ENCODE measurements around the gene PLEKHM3. TPM values are rescaled to one million over a fixed set of nuclear protein-coding genes. Genes with fewer than 3 reads are reported as not detected.

PLEKHM3 gene
- total and polyA plus RNA-seq, 2 donors (not counting 3 experiments of a cell fraction or from before 2014, with no cell fraction given): 3.1 to 9.1 TPM

DNA sequence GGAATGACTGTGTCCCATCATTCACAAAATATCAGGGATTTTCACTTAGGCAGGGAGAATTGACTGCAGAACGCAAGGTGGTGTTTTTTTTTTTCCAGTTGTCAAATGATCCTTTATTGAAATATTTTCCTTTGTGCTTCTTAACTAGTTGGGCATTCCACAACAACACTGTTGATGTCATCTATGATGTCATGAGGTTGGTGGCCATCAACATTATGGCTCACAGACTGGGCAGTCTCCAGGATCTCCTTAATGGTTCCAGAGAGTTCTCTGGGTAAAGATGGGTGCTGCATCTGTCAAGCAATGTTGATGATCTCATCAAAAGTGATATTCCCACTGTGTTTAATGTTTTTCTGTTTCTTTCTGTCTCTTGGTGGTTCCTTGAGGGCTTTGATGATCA is 31.8 kb upstream of the PLEKHM3 start:
- Histone ChIP-seq H3K9me1 (replicated peaks; ENCODE audit: control insufficient read depth, extremely low read depth, insufficient read depth, low read length) (no peaks in the 10 kb centered on the region), H3K4me2 (ENCODE audit: insufficient read depth, low read length) (no peak overlapping the region), H4K20me1 (replicated peaks; ENCODE audit: control insufficient read depth, extremely low read depth, insufficient read depth, low read length) (no peaks in the 10 kb centered on the region), H3K9ac (replicated peaks; ENCODE audit: extremely low read depth, insufficient read depth, low read length) (no peak overlapping the region), H3K36me3 (ENCODE audit: control insufficient read depth in 2 of 2, extremely low read depth in 1 of 2, insufficient read depth in 2 of 2, low read length in 2 of 2) (no peaks in the 10 kb centered on the region), H2AFZ (ENCODE audit: low read depth, low read length) (no peak overlapping the region), H3K27ac (ENCODE audit: insufficient read depth, low read depth, low read length) (no peak overlapping the region), H3K9me3 (replicated peaks; ENCODE audit: control insufficient read depth, insufficient read depth, low read length) (no peaks in the 10 kb centered on the region), H3K27me3 (ENCODE audit: control insufficient read depth in 2 of 2, insufficient read depth in 2 of 2, low read length in 2 of 2) (peaks cover 0 to 4% of the 10 kb centered on the region in 2 experiments), H3K79me2 (ENCODE audit: control insufficient read depth, insufficient read depth, low read length) (no peaks in the 10 kb centered on the region), H3K4me1 (ENCODE audit: control insufficient read depth, extremely low read depth, insufficient read depth, low read length) (no peaks in the 10 kb centered on the region), H3K4me3 (replicated peaks in 1 of 3; ENCODE audit: insufficient read depth in 1 of 3, low read depth in 1 of 3, low read length in 3 of 3) (no peak overlapping the region)
- intact Hi-C loops (cut with micrococcal nuclease): no loop called here
- FAIRE-seq (no peak), DNase-seq (ENCODE audit: low read depth, low spot score) (no peak)
- dilution Hi-C loops (cut with MboI; ENCODE audit: extremely low pct_ligation_motif_present, low sequenced_read_pairs): no loop called here
- ChIA-PET CTCF (no interaction called here), POLR2A (no interaction called here)
- TF ChIP-seq, protein P1, sequence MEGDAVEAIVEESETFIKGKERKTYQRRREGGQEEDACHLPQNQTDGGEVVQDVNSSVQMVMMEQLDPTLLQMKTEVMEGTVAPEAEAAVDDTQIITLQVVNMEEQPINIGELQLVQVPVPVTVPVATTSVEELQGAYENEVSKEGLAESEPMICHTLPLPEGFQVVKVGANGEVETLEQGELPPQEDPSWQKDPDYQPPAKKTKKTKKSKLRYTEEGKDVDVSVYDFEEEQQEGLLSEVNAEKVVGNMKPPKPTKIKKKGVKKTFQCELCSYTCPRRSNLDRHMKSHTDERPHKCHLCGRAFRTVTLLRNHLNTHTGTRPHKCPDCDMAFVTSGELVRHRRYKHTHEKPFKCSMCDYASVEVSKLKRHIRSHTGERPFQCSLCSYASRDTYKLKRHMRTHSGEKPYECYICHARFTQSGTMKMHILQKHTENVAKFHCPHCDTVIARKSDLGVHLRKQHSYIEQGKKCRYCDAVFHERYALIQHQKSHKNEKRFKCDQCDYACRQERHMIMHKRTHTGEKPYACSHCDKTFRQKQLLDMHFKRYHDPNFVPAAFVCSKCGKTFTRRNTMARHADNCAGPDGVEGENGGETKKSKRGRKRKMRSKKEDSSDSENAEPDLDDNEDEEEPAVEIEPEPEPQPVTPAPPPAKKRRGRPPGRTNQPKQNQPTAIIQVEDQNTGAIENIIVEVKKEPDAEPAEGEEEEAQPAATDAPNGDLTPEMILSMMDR (IDR thresholded peaks at IDR 0.05; ENCODE audit: extremely low read depth in 1 of 2, insufficient read depth in 1 of 2, low read depth in 1 of 2, low read length in 2 of 2): no peak
- TF ChIP-seq FOS (IDR thresholded peaks at IDR 0.05; ENCODE audit: borderline replicate concordance, insufficient read depth, low read length) (no peak), POLR2AphosphoS5 (IDR thresholded peaks at IDR 0.05; ENCODE audit: insufficient read depth, low read depth, low read length) (no peak), EZH2 (IDR thresholded peaks at IDR 0.05; ENCODE audit: borderline replicate concordance, low read depth, low read length, severe bottlenecking) (no peak), GATA2 (IDR thresholded peaks at IDR 0.05; ENCODE audit: insufficient read depth, insufficient read length, low read depth, low read length) (no peak)
- BruUV-seq (replicated peaks): no TSS peak

DNA sequence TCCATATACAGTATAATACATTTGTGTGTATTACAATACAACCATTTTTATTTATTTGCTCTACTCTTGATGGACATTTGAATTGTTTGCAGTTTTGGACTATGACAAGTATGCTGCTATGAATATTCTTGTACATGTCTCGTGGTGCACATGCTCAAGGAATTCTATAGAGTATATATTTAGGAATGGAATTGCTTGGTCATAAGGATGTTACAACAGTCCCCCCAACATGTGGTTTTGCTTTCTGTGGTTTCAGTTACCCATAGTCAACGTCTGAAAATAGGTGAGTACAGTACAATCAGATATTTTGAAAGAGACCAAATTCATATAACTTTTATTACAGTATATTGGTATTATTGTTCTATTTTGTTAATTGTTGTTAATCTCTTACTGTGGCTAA is 24.1 kb upstream of the PLEKHM3 start:
- no peak overlapping the region for H3K4me3 ChIP-seq (replicated peaks in 1 of 3; ENCODE audit: insufficient read depth in 1 of 3, low read depth in 1 of 3, low read length in 3 of 3)
- dilution Hi-C loops (cut with MboI; ENCODE audit: extremely low pct_ligation_motif_present, low sequenced_read_pairs) (no loop called here), intact Hi-C loops (cut with micrococcal nuclease) (no loop called here)
- CTCF ChIA-PET: interaction anchor here (1.3 kb wide), 1 partner anchor 9 kb away, joined by 3 read pairs; no protein-coding TSS in a partner anchor
- TF ChIP-seq, protein P2, sequence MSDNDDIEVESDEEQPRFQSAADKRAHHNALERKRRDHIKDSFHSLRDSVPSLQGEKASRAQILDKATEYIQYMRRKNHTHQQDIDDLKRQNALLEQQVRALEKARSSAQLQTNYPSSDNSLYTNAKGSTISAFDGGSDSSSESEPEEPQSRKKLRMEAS (IDR thresholded peaks at IDR 0.05; ENCODE audit: insufficient read depth, insufficient read length): no peak
- TF ChIP-seq EZH2 (IDR thresholded peaks at IDR 0.05; ENCODE audit: borderline replicate concordance, low read depth, low read length, severe bottlenecking): no peak
- no peak for TF ChIP-seq JUN (IDR thresholded peaks at IDR 0.05; ENCODE audit: borderline replicate concordance, insufficient read depth, insufficient read length, low read depth)
- TF ChIP-seq GATA2 (IDR thresholded peaks at IDR 0.05; ENCODE audit: insufficient read depth, insufficient read length, low read depth, low read length): no peak
- TF ChIP-seq POLR2A (IDR thresholded peaks at IDR 0.05; ENCODE audit: low read depth, low read length): no peak
- no peak for TF ChIP-seq FOS (IDR thresholded peaks at IDR 0.05; ENCODE audit: borderline replicate concordance, insufficient read depth, low read length)
- no peak for TF ChIP-seq MYC (IDR thresholded peaks at IDR 0.05; ENCODE audit: low read depth, low read length)
- no peak for TF ChIP-seq POLR2AphosphoS5 (IDR thresholded peaks at IDR 0.05; ENCODE audit: insufficient read depth, low read depth, low read length)
- TF ChIP-seq, protein P1 (IDR thresholded peaks at IDR 0.05; ENCODE audit: extremely low read depth in 1 of 2, insufficient read depth in 1 of 2, low read depth in 1 of 2, low read length in 2 of 2): no peak
- peaks cover 0 to 2% of the 10 kb centered on the region in 2 experiments for H3K27me3 ChIP-seq (ENCODE audit: control insufficient read depth in 2 of 2, insufficient read depth in 2 of 2, low read length in 2 of 2)
- no peaks in the 10 kb centered on the region for H3K4me1 ChIP-seq (ENCODE audit: control insufficient read depth, extremely low read depth, insufficient read depth, low read length)
- no TSS peak for BruUV-seq (replicated peaks)
- H3K9ac ChIP-seq (replicated peaks; ENCODE audit: extremely low read depth, insufficient read depth, low read length): no peak overlapping the region
- FAIRE-seq: no peak
- POLR2A ChIA-PET: no interaction called here
- no peaks in the 10 kb centered on the region for H3K36me3 ChIP-seq (ENCODE audit: control insufficient read depth in 2 of 2, extremely low read depth in 1 of 2, insufficient read depth in 2 of 2, low read length in 2 of 2)
- H2AFZ ChIP-seq (ENCODE audit: low read depth, low read length): no peak overlapping the region
- no peaks in the 10 kb centered on the region for H3K9me3 ChIP-seq (replicated peaks; ENCODE audit: control insufficient read depth, insufficient read depth, low read length)
- no peak overlapping the region for H3K4me2 ChIP-seq (ENCODE audit: insufficient read depth, low read length)
- H3K79me2 ChIP-seq (ENCODE audit: control insufficient read depth, insufficient read depth, low read length): no peaks in the 10 kb centered on the region
- no peak for DNase-seq (ENCODE audit: low read depth, low spot score)
- H3K9me1 ChIP-seq (replicated peaks; ENCODE audit: control insufficient read depth, extremely low read depth, insufficient read depth, low read length): no peaks in the 10 kb centered on the region
- no peak overlapping the region for H3K27ac ChIP-seq (ENCODE audit: insufficient read depth, low read depth, low read length)
- H4K20me1 ChIP-seq (replicated peaks; ENCODE audit: control insufficient read depth, extremely low read depth, insufficient read depth, low read length): no peaks in the 10 kb centered on the region
